ENCODE measurements around the gene FLNA.

FLNA gene

DNA sequence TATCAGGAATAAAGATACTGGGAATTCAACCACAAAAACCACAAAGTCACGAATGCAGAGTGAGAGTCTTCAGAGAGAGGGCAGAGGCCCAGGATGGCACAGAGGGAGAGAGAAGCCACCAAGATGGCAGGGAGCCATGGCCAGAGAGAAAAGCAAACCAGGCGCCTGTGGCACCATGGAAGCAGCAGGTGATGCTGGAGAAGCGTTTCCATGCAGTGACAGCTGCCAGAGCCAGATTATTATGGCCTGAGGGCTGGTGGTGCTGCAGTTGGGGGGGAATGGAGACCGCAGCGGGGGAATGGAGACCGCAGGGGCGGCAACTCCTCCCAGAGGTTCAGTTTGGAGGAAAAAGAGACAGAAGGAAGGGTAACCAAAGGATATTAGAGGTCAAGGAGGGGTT is 42.7 kb upstream of the FLNA start:
- ATAC-seq = no peak
- no peak for TF ChIP-seq CSDC2 (CRISPR knock-in tag; IDR thresholded peaks at IDR 0.05)
- TF ChIP-seq, protein P1, sequence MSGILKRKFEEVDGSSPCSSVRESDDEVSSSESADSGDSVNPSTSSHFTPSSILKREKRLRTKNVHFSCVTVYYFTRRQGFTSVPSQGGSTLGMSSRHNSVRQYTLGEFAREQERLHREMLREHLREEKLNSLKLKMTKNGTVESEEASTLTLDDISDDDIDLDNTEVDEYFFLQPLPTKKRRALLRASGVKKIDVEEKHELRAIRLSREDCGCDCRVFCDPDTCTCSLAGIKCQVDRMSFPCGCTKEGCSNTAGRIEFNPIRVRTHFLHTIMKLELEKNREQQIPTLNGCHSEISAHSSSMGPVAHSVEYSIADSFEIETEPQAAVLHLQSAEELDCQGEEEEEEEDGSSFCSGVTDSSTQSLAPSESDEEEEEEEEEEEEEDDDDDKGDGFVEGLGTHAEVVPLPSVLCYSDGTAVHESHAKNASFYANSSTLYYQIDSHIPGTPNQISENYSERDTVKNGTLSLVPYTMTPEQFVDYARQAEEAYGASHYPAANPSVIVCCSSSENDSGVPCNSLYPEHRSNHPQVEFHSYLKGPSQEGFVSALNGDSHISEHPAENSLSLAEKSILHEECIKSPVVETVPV (CRISPR knock-in tag; IDR thresholded peaks at IDR 0.05) = no peak
- TF ChIP-seq BACH2 (CRISPR knock-in tag; IDR thresholded peaks at IDR 0.05; ENCODE audit: borderline replicate concordance) = no peak
- TF ChIP-seq PPARA (CRISPR knock-in tag; IDR thresholded peaks at IDR 0.05; ENCODE audit: borderline replicate concordance) = no peak
- TF ChIP-seq RARB (CRISPR knock-in tag; IDR thresholded peaks at IDR 0.05) = no peak
- no peak for TF ChIP-seq ARNTL (CRISPR knock-in tag; IDR thresholded peaks at IDR 0.05; ENCODE audit: borderline replicate concordance, low read depth)
- TF ChIP-seq OSR1 (CRISPR knock-in tag; IDR thresholded peaks at IDR 0.05) = no peak
- TF ChIP-seq TCF4 (CRISPR knock-in tag; IDR thresholded peaks at IDR 0.05; ENCODE audit: borderline replicate concordance) = no peak
- no peak for TF ChIP-seq TOX (CRISPR knock-in tag; IDR thresholded peaks at IDR 0.05; ENCODE audit: borderline replicate concordance)

- no peak for TF ChIP-seq RARB (CRISPR knock-in tag; IDR thresholded peaks at IDR 0.05)
- TF ChIP-seq ZNF8 (CRISPR knock-in tag; IDR thresholded peaks at IDR 0.05) = no peak
- no peak for TF ChIP-seq SNAI2 (CRISPR knock-in tag; IDR thresholded peaks at IDR 0.05)
- TF ChIP-seq ARNTL (CRISPR knock-in tag; IDR thresholded peaks at IDR 0.05; ENCODE audit: borderline replicate concordance, low read depth) = no peak
- TF ChIP-seq, protein P2, sequence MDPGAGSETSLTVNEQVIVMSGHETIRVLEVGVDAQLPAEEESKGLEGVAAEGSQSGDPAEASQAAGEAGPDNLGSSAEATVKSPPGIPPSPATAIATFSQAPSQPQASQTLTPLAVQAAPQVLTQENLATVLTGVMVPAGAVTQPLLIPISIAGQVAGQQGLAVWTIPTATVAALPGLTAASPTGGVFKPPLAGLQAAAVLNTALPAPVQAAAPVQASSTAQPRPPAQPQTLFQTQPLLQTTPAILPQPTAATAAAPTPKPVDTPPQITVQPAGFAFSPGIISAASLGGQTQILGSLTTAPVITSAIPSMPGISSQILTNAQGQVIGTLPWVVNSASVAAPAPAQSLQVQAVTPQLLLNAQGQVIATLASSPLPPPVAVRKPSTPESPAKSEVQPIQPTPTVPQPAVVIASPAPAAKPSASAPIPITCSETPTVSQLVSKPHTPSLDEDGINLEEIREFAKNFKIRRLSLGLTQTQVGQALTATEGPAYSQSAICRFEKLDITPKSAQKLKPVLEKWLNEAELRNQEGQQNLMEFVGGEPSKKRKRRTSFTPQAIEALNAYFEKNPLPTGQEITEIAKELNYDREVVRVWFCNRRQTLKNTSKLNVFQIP (CRISPR knock-in tag; IDR thresholded peaks at IDR 0.05; ENCODE audit: borderline replicate concordance, low read depth) = no peak
- no peak for TF ChIP-seq ZFP30 (CRISPR knock-in tag; IDR thresholded peaks at IDR 0.05)
- TF ChIP-seq TOX (CRISPR knock-in tag; IDR thresholded peaks at IDR 0.05; ENCODE audit: borderline replicate concordance) = no peak
- no peak for TF ChIP-seq ZNF565 (CRISPR knock-in tag; conservative IDR thresholded peaks at IDR 0.05; ENCODE audit: low read depth)
- no peak for TF ChIP-seq CSDC2 (CRISPR knock-in tag; IDR thresholded peaks at IDR 0.05)
- TF ChIP-seq ZC3H10 (CRISPR knock-in tag; IDR thresholded peaks at IDR 0.05) = no peak
- no peak for TF ChIP-seq OSR1 (CRISPR knock-in tag; IDR thresholded peaks at IDR 0.05)
- no peak for TF ChIP-seq GLIS3 (CRISPR knock-in tag; IDR thresholded peaks at IDR 0.05)
- no peak for ATAC-seq
Observed at GRCh38 chrX:154413142-154413541, 38.7 kb upstream of the FLNA start.

DNA sequence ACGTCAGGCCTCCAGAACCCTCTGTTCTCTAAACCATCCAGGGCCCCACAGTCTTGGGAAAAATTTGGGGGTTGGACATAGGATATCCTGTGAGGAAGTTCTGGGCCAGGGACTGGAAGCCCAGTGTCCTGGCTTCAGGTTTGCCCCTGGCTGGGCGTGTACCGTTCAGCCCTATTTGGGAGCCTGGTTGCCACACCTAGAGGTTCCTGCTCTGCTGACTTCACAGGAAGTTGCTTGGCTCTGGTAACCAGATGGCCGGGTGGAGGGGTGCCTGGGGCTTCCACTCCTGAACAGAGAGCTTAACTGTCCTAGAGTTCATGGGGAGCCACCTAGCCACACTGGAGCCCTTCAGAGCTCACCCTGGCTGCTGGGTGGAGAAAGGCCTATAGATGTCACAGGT is 38.0 kb upstream of the FLNA start:
- no peak for ATAC-seq

GRCh38 chrX:154411981-154412340 is 37.5 kb upstream of the FLNA start:
- peak; percentile 75 for ATAC-seq
- TF ChIP-seq GLIS3 (CRISPR knock-in tag; IDR thresholded peaks at IDR 0.05) = no peak
- TF ChIP-seq ARNTL (CRISPR knock-in tag; IDR thresholded peaks at IDR 0.05; ENCODE audit: borderline replicate concordance, low read depth) = no peak
- TF ChIP-seq SNAI2 (CRISPR knock-in tag; IDR thresholded peaks at IDR 0.05) = no peak
- TF ChIP-seq TOX (CRISPR knock-in tag; IDR thresholded peaks at IDR 0.05; ENCODE audit: borderline replicate concordance) = no peak
- TF ChIP-seq BACH2 (CRISPR knock-in tag; IDR thresholded peaks at IDR 0.05; ENCODE audit: borderline replicate concordance) = no peak
- no peak for TF ChIP-seq TSHZ2 (CRISPR knock-in tag; IDR thresholded peaks at IDR 0.05)
- TF ChIP-seq ZNF8 (CRISPR knock-in tag; IDR thresholded peaks at IDR 0.05) = no peak
- no peak for TF ChIP-seq ZFP30 (CRISPR knock-in tag; IDR thresholded peaks at IDR 0.05)
- TF ChIP-seq ISL1 (CRISPR knock-in tag; IDR thresholded peaks at IDR 0.05) = no peak
- TF ChIP-seq, protein P1 (CRISPR knock-in tag; IDR thresholded peaks at IDR 0.05) = no peak
- TF ChIP-seq, protein P2 (CRISPR knock-in tag; IDR thresholded peaks at IDR 0.05; ENCODE audit: borderline replicate concordance, low read depth) = no peak
- TF ChIP-seq RARB (CRISPR knock-in tag; IDR thresholded peaks at IDR 0.05) = no peak
- TF ChIP-seq OSR1 (CRISPR knock-in tag; IDR thresholded peaks at IDR 0.05) = no peak
- TF ChIP-seq PPARA (CRISPR knock-in tag; IDR thresholded peaks at IDR 0.05; ENCODE audit: borderline replicate concordance) = no peak
- TF ChIP-seq CSDC2 (CRISPR knock-in tag; IDR thresholded peaks at IDR 0.05) = no peak

More for the DNA sequence above, 38.0 kb upstream of the FLNA start:
- TF ChIP-seq, protein P1 (CRISPR knock-in tag; IDR thresholded peaks at IDR 0.05) = no peak
- TF ChIP-seq ZFP30 (CRISPR knock-in tag; IDR thresholded peaks at IDR 0.05) (no peak), ZNF70 (CRISPR knock-in tag; IDR thresholded peaks at IDR 0.05) (no peak), ESRRG (CRISPR knock-in tag; IDR thresholded peaks at IDR 0.05) (no peak), CSDC2 (CRISPR knock-in tag; IDR thresholded peaks at IDR 0.05) (no peak), CREB5 (CRISPR knock-in tag; IDR thresholded peaks at IDR 0.05; ENCODE audit: low read depth) (no peak), ISL1 (CRISPR knock-in tag; IDR thresholded peaks at IDR 0.05) (no peak)
